WTC11 (cell line): Measurements from ENCODE around the gene C18orf54. TPM values are rescaled to one million over a fixed set of nuclear protein-coding genes. Genes with fewer than 3 reads are reported as not detected.

ENCODE experiments used
- ATAC-seq: fragments of 200-7000 bp; cut with Tn5 transposase; 2 replicates; pipeline ENCODE4 v1.10.0; 2021; ENCODE audit warnings: mild to moderate bottlenecking, moderate library complexity
- CTCF ChIA-PET: fragments of 300-600 bp; sonication (Branson Sonifier 250); formaldehyde crosslinking; loops from one replicate; lab custom pipeline; 2021; ENCODE audit warnings: antibody characterized with exemption; lab: Charles Lee
- POLR2A ChIA-PET: fragments of 350-600 bp; sonication (Branson Sonifier 250); formaldehyde crosslinking; loops from one replicate; lab custom pipeline; 2021; ENCODE audit warnings: antibody characterized with exemption; lab: Charles Lee
- DNase-seq: peaks from one replicate; pipeline ENCODE4 v3.0.0; 2021; ENCODE audit warnings: low spot score
- H3K27ac Mint-ChIP-seq: 2 replicates; pipeline ENCODE4 v1.8.0; 2021; ENCODE audit warnings: mixed read lengths
- H3K27me3 Mint-ChIP-seq: 2 replicates; pipeline ENCODE4 v1.8.0; 2021; ENCODE audit warnings: low read depth, mild to moderate bottlenecking, moderate library complexity, mixed read lengths
- H3K36me3 Mint-ChIP-seq: 2 replicates; pipeline ENCODE4 v1.8.0; 2021; ENCODE audit warnings: mixed read lengths
- H3K4me1 Mint-ChIP-seq: 2 replicates; pipeline ENCODE4 v1.8.0; 2022; ENCODE audit warnings: mixed read lengths
- H3K4me3 Mint-ChIP-seq: 2 replicates; pipeline ENCODE4 v1.8.0; 2021; ENCODE audit warnings: mild to moderate bottlenecking, moderate library complexity, mixed read lengths
- H3K9me3 Mint-ChIP-seq: 2 replicates; pipeline ENCODE4 v1.8.0; 2021; ENCODE audit warnings: mixed read lengths
- ATF1 ChIP-seq: sonication (generic); formaldehyde crosslinking; IDR thresholded peaks from 2 replicates; pipeline ENCODE4 v1.8.1; 2023; ENCODE audit warnings: mild to moderate bottlenecking, moderate library complexity, missing genetic modification reagents
- ATF2 ChIP-seq: sonication (generic); formaldehyde crosslinking; IDR thresholded peaks from 2 replicates; pipeline ENCODE4 v1.8.1; 2022; ENCODE audit warnings: low read depth, missing genetic modification reagents, borderline replicate concordance
- CBFB ChIP-seq: sonication (generic); formaldehyde crosslinking; IDR thresholded peaks from 2 replicates; pipeline ENCODE4 v1.8.1; 2022; ENCODE audit warnings: mild to moderate bottlenecking, low read depth, missing genetic modification reagents
- CREM ChIP-seq: sonication (generic); formaldehyde crosslinking; IDR thresholded peaks from 2 replicates; pipeline ENCODE4 v1.8.1; 2022; ENCODE audit warnings: mild to moderate bottlenecking, missing genetic modification reagents, moderate library complexity
- CTCF ChIP-seq: fragments of 200-600 bp; IDR thresholded peaks from 2 replicates; pipeline ENCODE4 v1.8.0; 2022; ENCODE audit warnings: antibody characterized with exemption
- FOXK1 ChIP-seq: sonication (generic); formaldehyde crosslinking; IDR thresholded peaks from 2 replicates; pipeline ENCODE4 v1.8.0; 2022; ENCODE audit warnings: mild to moderate bottlenecking, moderate library complexity, missing genetic modification reagents
- FOXP1 ChIP-seq: sonication (generic); formaldehyde crosslinking; IDR thresholded peaks from 2 replicates; pipeline ENCODE4 v1.8.0; 2022; ENCODE audit warnings: missing genetic modification reagents, mild to moderate bottlenecking, moderate library complexity, borderline replicate concordance
- GABPB1 ChIP-seq: sonication (generic); formaldehyde crosslinking; IDR thresholded peaks from 2 replicates; pipeline ENCODE4 v1.8.1; 2023; ENCODE audit warnings: mild to moderate bottlenecking, missing genetic modification reagents
- KAT7 ChIP-seq: sonication (generic); formaldehyde crosslinking; IDR thresholded peaks from 2 replicates; pipeline ENCODE4 v1.8.1; 2023; ENCODE audit warnings: missing genetic modification reagents, mild to moderate bottlenecking, borderline replicate concordance
- NFATC4 ChIP-seq: fragments of 250-450 bp; sonication (Bioruptor Pico); IDR thresholded peaks from 2 replicates; pipeline ENCODE4 v1.9.0; 2021; ENCODE audit warnings: mild to moderate bottlenecking
- SMAD3 ChIP-seq: sonication (generic); formaldehyde crosslinking; IDR thresholded peaks from 2 replicates; pipeline ENCODE4 v1.8.0; 2022; ENCODE audit warnings: missing genetic modification reagents, mild to moderate bottlenecking, borderline replicate concordance
- TCF7 ChIP-seq: sonication (generic); formaldehyde crosslinking; IDR thresholded peaks from 2 replicates; pipeline ENCODE4 v1.8.0; 2022; ENCODE audit warnings: mild to moderate bottlenecking, low read depth, missing genetic modification reagents, moderate library complexity
- TEAD1 ChIP-seq: sonication (generic); formaldehyde crosslinking; IDR thresholded peaks from 2 replicates; pipeline ENCODE4 v1.8.0; 2022; ENCODE audit warnings: mild to moderate bottlenecking, missing genetic modification reagents
- USF1 ChIP-seq: sonication (generic); formaldehyde crosslinking; IDR thresholded peaks from 2 replicates; pipeline ENCODE4 v1.8.0; 2022; ENCODE audit warnings: mild to moderate bottlenecking, missing genetic modification reagents
- ZBTB21 ChIP-seq: sonication (generic); formaldehyde crosslinking; IDR thresholded peaks from 2 replicates; pipeline ENCODE4 v1.8.1; 2023; ENCODE audit warnings: mild to moderate bottlenecking, missing genetic modification reagents, borderline replicate concordance
- ZNF317 ChIP-seq: sonication (generic); formaldehyde crosslinking; IDR thresholded peaks from 2 replicates; pipeline ENCODE4 v1.8.1; 2023; ENCODE audit warnings: low read depth, mild to moderate bottlenecking, moderate library complexity, missing genetic modification reagents, borderline replicate concordance
- ZNF532 ChIP-seq: fragments of 250-450 bp; sonication (Bioruptor Pico); IDR thresholded peaks from 2 replicates; pipeline ENCODE4 v1.9.0; 2021; ENCODE audit warnings: mild to moderate bottlenecking, borderline replicate concordance
- total RNA-seq: library from RNA; stranded (reverse); gene quantifications from 3 replicates; pipeline ENCODE4 v1.2.3, GENCODE V29; 2021
- TF ChIP-seq, protein P1 (sequence below): sonication (generic); formaldehyde crosslinking; IDR thresholded peaks from 2 replicates; pipeline ENCODE4 v1.8.0; 2023; ENCODE audit warnings: mild to moderate bottlenecking, missing genetic modification reagents

Gene C18orf54
- total RNA-seq, 1 experiment from 2014 or later = 37.3 TPM

GRCh38 chr18:54323561-54323960, 34.1 kb upstream of the C18orf54 start:
- TF ChIP-seq KAT7 = no peak
- no peak for TF ChIP-seq ZNF532
- TF ChIP-seq CTCF = no peak
- no peak for TF ChIP-seq CREM (CRISPR knock-in tag)
- TF ChIP-seq, protein P1, sequence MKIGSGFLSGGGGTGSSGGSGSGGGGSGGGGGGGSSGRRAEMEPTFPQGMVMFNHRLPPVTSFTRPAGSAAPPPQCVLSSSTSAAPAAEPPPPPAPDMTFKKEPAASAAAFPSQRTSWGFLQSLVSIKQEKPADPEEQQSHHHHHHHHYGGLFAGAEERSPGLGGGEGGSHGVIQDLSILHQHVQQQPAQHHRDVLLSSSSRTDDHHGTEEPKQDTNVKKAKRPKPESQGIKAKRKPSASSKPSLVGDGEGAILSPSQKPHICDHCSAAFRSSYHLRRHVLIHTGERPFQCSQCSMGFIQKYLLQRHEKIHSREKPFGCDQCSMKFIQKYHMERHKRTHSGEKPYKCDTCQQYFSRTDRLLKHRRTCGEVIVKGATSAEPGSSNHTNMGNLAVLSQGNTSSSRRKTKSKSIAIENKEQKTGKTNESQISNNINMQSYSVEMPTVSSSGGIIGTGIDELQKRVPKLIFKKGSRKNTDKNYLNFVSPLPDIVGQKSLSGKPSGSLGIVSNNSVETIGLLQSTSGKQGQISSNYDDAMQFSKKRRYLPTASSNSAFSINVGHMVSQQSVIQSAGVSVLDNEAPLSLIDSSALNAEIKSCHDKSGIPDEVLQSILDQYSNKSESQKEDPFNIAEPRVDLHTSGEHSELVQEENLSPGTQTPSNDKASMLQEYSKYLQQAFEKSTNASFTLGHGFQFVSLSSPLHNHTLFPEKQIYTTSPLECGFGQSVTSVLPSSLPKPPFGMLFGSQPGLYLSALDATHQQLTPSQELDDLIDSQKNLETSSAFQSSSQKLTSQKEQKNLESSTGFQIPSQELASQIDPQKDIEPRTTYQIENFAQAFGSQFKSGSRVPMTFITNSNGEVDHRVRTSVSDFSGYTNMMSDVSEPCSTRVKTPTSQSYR (CRISPR knock-in tag) = no peak
- no peak for TF ChIP-seq ZNF317
- TF ChIP-seq ZBTB21 = no peak
- no peak for TF ChIP-seq NFATC4
- TF ChIP-seq USF1 (CRISPR knock-in tag) = no peak
- TF ChIP-seq TCF7 (CRISPR knock-in tag) = no peak
- TF ChIP-seq ATF1 (CRISPR knock-in tag) = no peak
- TF ChIP-seq FOXP1 = no peak
- no peak for TF ChIP-seq CBFB
- no peak for TF ChIP-seq GABPB1 (CRISPR knock-in tag)
- no peak for TF ChIP-seq ATF2 (CRISPR knock-in tag)
- TF ChIP-seq FOXK1 (CRISPR knock-in tag) = no peak
- TF ChIP-seq SMAD3 (CRISPR knock-in tag) = no peak
- no peak for TF ChIP-seq TEAD1 (CRISPR knock-in tag)
- DNase-seq = no peak
- no peaks in the 10 kb centered on the region for H3K36me3 Mint-ChIP-seq
- ChIA-PET POLR2A (no interaction called here), CTCF (no interaction called here)
- peaks cover 7% of the 10 kb centered on the region for H3K4me1 Mint-ChIP-seq
- ATAC-seq = no peak
- H3K27ac Mint-ChIP-seq = no peak overlapping the region
- no peaks in the 10 kb centered on the region for H3K27me3 Mint-ChIP-seq
- H3K9me3 Mint-ChIP-seq = no peaks in the 10 kb centered on the region
- H3K4me3 Mint-ChIP-seq = no peak overlapping the region
